IPS DF 6.9 (cell line): ENCODE data around the gene CSNK2A1.

ENCODE experiments used
- DNase-seq: peaks from one replicate; pipeline ENCODE4 v3.0.0-alpha.2; 2013; ENCODE audit warnings: low read depth, low spot score
- H3K27ac ChIP-seq: one replicate; pipeline ENCODE4 v1.5.1; 2013; ENCODE audit warnings: low read length, control low read depth
- H3K27me3 ChIP-seq: 2 replicates; pipeline ENCODE4 v1.6.1; 2013; ENCODE audit warnings: mild to moderate bottlenecking, low read length; ENCODE audit not compliant: control insufficient read depth, insufficient read depth
- H3K36me3 ChIP-seq: 2 replicates; pipeline ENCODE4 v1.6.1; 2013; ENCODE audit warnings: low read length; ENCODE audit not compliant: control insufficient read depth, insufficient read depth
- H3K4me1 ChIP-seq: 2 replicates; pipeline ENCODE4 v1.6.1; 2013; ENCODE audit warnings: low read length; ENCODE audit not compliant: control insufficient read depth, insufficient read depth
- H3K4me3 ChIP-seq: 2 replicates; pipeline ENCODE4 v1.5.1; 2013; ENCODE audit warnings: mild to moderate bottlenecking, low read length
- H3K9me3 ChIP-seq: 2 replicates; pipeline ENCODE4 v1.6.1; 2013; ENCODE audit warnings: low read length, inconsistent platforms; ENCODE audit not compliant: control insufficient read depth, insufficient read depth
- WGBS: extraction: QIAGEN DNeasy Blood & Tissue Kit; methylation state at CpG from one replicate; pipeline ENCODE4 v1.1.7; 2013; ENCODE audit warnings: mixed read lengths, missing lambda C conversion rate; ENCODE audit not compliant: insufficient read length, insufficient coverage; 5-methylcytosine and 5-hydroxymethylcytosine counted together

The CSNK2A1 gene

DNA sequence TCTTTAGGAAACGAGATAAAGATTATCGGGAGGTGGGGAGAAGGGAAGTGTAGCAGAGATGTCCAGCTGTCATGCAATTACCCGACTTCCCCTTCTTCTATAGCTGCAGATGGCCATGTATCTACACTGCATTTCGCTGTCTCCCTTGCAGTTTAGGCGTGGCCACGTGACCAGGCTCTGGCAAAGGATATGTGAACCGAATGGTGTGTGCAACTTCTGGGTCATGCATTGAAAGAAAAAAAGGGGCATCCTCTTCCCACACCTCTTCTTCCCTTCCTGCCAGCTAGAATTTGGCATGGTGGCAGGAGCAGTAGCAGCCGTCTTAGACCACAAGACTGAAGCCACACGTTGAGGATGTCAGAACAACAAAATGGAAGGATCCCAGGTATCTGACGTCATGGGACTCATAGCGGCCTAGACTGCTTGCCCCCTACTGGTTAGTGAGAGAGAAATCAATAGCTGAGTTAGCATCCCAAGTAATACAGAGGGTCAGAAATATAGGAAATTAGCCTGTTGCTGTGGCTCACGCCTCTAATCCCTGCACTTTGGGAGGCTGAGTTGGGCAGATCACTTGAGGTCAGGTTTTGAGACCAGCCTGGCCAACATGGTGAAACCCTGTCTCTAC lies 33.7 kb upstream of the CSNK2A1 start:
- Histone ChIP-seq H3K9me3 (no peaks in the 10 kb centered on the region), H3K27me3 (no peaks in the 10 kb centered on the region), H3K4me1 (peaks cover 9% of the 10 kb centered on the region), H3K36me3 (no peaks in the 10 kb centered on the region), H3K27ac (no peak overlapping the region), H3K4me3 (no peak overlapping the region)
- 100% methylated on average over 2 of the region's 12 CpGs for WGBS
- DNase-seq = no peak

DNA sequence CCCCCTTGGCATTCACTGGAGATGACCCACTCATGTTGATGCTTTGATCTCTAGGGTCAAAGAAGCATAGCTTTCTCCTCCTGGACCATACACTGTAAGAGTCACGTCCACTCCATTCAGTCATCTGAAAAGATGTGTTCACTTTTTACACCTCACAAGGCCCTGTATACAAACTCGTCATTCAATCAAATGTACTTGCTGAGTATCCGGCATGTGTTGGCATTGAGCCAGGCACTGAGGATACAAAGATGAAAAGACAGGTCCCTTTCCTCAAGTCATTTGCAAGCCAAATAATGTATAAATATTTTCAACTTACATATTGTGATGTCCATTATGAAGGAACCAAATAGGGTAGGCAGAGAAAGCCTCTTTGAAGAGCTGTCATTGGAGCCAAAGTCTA lies 32.6 kb upstream of the CSNK2A1 start:
- Histone ChIP-seq H3K27me3 (no peaks in the 10 kb centered on the region), H3K36me3 (no peaks in the 10 kb centered on the region), H3K27ac (no peak overlapping the region), H3K4me1 (peaks cover 9% of the 10 kb centered on the region), H3K9me3 (no peaks in the 10 kb centered on the region), H3K4me3 (no peak overlapping the region)
- no peak for DNase-seq
- WGBS = no CpG with 5 or more reads among the region's 3 CpGs

DNA sequence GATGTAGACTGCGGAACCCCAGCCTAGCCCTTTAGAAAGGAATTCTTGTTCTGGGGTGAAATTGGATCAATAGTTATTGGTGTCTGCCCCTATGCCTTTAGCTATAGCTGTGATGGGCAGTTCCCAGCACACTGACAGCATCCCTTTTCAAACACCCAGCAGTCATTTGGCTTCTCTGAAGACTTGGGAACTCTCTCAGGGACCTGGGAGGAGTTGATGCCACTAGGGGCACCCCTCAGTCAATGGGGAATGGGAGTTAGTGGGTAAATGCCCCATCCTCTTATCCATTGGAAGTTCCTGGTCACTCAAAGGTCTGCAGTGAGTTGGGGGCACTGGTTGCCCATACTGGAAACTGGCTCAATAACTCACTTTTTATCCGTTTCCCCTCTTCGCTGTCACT lies 31.6 kb upstream of the CSNK2A1 start:
- H3K36me3 ChIP-seq = no peaks in the 10 kb centered on the region
- no peak for DNase-seq
- H3K9me3 ChIP-seq = no peaks in the 10 kb centered on the region
- peaks cover 9% of the 10 kb centered on the region for H3K4me1 ChIP-seq
- no peak overlapping the region for H3K4me3 ChIP-seq
- H3K27me3 ChIP-seq = no peaks in the 10 kb centered on the region
- H3K27ac ChIP-seq = no peak overlapping the region
- WGBS = no CpG with 5 or more reads among the region's 3 CpGs

DNA sequence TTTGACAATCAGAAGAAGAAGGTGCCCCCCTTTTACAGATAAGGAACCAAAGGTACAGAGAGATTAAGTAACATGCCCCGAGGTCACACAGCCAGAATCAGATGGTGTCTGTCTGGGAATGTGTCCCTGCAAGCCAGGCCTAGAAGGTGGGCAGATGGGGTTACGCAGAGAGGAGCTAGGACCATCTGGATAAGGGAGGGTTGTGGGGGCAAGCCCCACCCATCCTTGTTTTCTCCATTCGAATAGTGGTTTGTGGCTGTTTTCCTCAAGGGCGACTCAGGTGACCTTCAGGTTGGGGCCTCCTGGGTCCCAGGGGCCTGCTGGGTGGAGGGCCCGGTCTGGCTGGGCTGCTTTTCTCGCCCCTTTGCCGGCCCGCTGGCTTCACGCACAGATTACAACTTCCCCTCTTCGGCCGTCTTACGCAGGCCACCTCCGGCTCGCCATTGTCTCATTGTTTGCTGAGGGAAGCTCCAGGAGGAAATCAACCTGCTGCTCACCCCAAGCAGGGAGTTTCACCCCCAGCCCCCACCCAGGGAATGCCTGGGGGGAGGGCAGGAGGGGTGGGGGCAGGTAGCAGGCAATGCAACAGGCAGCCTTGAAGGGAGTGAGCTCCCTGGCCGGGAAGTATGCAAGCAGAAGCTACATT lies 30.8 kb upstream of the CSNK2A1 start:
- Histone ChIP-seq H3K27me3 (no peaks in the 10 kb centered on the region), H3K36me3 (no peaks in the 10 kb centered on the region), H3K4me1 (peaks cover 9% of the 10 kb centered on the region), H3K27ac (no peak overlapping the region), H3K4me3 (no peak overlapping the region), H3K9me3 (no peaks in the 10 kb centered on the region)
- no peak for DNase-seq
- WGBS = no CpG with 5 or more reads among the region's 15 CpGs

DNA sequence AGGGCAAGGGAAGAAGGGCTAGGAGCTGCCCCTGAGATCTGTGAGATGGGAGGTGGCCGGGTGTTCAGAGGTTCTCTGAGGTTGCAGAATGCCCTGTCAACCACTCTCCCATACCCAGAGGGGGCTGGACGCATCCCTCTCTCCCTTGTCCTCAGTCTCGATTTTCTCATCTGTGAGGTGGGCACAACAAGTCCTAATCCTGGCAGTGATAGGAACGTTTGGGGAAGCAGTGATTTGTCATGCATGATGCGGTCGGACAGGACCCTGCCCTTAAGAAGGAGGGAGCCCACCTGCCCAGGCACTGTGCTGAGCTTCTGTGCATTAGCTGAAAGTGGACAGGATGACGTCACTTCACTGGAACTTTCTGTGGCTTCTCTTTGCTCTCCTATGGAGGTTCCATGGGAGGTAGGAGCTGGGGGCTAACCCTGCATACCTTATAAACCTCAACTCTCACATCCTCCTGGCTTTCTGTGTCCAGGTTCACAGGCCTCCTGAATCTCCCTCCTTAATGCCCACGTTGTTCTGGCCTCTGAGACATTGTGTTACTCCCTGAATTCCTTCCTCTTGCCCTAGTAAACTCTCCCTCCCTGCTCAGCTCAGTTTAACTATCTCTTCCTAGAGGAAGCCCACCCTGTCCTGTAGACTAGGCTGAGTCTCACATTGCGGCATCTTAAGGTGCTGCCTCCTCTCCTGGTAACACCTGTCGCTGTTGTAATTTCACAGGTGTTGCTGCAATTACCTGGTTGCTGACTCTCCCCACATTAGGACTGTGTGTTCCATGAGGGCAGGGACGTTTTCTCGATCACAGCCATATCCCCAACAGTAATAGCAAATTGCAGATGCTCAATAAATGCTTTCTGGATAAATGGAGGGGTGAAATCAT lies 30.1 kb upstream of the CSNK2A1 start:
- Histone ChIP-seq H3K9me3 (no peaks in the 10 kb centered on the region), H3K36me3 (no peaks in the 10 kb centered on the region), H3K4me3 (no peak overlapping the region), H3K27me3 (no peaks in the 10 kb centered on the region), H3K27ac (no peak overlapping the region), H3K4me1 (peaks cover 11% of the 10 kb centered on the region)
- DNase-seq = no peak
- no CpG with 5 or more reads among the region's 12 CpGs for WGBS

DNA sequence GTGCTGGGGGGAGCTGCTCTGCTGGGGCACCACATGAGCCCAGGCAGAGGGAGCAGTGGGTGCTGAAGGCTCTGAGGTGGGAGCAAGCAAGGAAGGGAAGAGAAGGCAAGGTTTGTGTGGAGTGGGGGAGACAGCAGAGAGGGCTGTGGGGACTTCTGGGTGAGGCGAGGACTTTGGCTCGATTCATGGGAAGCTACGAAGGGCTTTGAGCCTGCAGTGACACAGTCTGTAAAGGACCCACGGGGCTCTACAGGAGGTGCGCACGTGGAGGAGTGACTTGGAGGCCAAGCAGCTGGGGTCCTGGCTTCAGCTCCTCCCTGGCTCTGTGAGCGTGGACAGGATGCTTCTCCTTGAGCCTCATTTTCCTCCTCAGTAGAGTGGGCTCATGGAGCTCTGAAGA lies 29.1 kb upstream of the CSNK2A1 start:
- H3K4me1 ChIP-seq = peaks cover 12% of the 10 kb centered on the region
- no peak overlapping the region for H3K27ac ChIP-seq
- H3K4me3 ChIP-seq = no peak overlapping the region
- H3K27me3 ChIP-seq = no peaks in the 10 kb centered on the region
- no peaks in the 10 kb centered on the region for H3K9me3 ChIP-seq
- DNase-seq = no peak
- H3K36me3 ChIP-seq = no peaks in the 10 kb centered on the region
- no CpG with 5 or more reads among the region's 7 CpGs for WGBS

DNA sequence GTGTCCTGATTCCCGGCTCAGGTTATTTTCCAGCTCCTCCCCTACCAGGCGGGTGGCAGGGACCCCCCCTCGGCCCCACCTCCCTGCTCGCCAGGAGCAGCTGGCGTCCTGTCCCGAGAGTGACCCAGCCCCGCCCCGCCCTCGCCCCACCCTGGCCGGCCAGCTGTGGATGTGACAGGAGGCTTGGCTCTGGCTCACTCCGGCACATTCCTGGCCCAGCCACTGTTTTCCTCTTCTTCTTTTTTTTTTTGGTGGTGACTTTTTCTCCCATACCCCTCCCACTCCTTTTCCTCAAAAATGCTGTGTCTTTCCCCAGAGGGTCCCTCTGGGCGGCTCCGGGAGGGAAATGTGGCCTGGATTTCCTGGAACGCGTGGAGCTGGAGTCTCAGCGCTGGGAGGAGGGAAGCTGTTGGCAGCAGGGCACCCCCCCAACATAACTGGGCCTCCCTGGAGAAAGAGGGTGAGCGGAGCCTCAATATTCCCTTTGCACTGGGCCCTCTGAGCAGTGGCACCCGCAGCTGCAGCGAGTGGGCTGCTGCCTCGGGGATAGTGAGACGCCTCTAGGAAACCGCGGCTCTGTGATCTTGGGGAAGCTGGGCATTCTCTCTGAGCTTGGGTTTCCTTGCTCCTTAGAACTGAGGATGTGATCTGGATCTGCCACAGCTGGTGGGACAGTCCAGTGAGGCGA lies 28.3 kb upstream of the CSNK2A1 start:
- Histone ChIP-seq H3K4me3 (no peak overlapping the region), H3K4me1 (peaks cover 12% of the 10 kb centered on the region), H3K9me3 (no peaks in the 10 kb centered on the region), H3K27me3 (no peaks in the 10 kb centered on the region), H3K36me3 (no peaks in the 10 kb centered on the region), H3K27ac (no peak overlapping the region)
- WGBS = no CpG with 5 or more reads among the region's 24 CpGs
- DNase-seq = no peak

DNA sequence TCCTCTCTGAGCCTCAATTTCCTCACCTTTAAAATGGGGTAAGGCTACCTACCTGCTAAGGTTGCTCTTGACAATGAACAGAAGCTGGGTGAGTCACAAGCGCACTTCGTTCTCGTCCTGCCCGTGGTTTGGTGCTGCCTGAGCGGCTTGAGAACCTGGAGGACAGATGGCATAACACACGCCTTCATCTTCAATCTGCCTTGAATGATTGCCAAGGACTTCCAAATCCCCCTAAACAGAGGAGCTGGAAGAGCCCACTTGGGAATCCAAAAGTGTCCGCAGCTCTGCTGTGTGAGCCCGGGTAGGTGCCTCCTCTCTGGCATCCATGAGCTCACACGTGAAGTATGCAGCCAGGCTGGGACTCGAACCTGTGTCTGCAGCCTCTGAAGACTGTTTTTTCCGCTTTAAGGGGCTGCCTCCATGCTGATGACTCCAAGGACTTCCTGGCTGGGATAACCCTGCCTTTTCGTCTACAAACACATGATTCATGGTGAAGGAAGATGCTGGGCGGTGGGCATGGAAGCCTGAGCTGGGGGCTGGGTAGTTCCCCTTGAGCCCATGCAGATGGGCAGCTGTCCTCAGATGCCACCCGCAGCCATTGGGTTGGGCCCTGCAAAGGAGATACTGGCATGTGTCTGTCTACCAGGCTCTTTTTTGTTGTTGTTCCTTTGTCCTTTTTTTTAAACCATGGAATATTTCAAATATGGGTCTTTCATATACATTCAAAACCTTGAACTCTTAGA lies 25.3 kb upstream of the CSNK2A1 start:
- Histone ChIP-seq H3K4me3 (no peak overlapping the region), H3K4me1 (peaks cover 2% of the 10 kb centered on the region), H3K36me3 (no peaks in the 10 kb centered on the region), H3K9me3 (no peaks in the 10 kb centered on the region), H3K27me3 (no peaks in the 10 kb centered on the region), H3K27ac (no peak overlapping the region)
- WGBS = no CpG with 5 or more reads among the region's 14 CpGs
- no peak for DNase-seq

DNA sequence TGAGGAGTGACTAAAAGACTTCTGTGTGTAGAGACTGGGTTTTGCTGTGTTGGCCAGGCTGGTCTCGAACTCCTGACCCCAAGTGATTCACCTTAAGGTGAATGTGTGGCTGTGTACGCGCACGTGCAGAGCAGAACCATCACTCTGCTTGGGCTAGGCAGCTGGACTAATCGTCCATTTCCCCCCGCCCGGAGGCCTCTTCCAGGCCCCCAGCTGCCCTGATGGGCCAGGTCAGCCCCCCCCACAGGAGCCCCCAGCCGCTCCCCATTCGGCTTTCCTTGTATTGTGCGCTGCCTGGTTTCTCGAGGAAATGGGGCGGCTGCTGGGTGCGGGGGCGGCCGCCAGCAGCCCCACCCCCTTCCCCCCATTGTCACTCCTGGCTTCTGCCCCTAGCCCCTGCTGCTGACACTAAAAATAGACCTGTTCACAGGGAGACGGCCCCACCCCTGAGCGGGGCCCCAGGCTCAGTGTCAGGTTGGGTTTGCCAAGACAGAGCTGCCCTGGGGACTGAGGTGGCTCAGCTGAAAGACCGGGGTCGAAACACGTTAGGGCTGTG lies 24.6 kb upstream of the CSNK2A1 start:
- Histone ChIP-seq H3K27ac (no peak overlapping the region), H3K27me3 (no peaks in the 10 kb centered on the region), H3K36me3 (no peaks in the 10 kb centered on the region), H3K9me3 (no peaks in the 10 kb centered on the region), H3K4me3 (no peak overlapping the region), H3K4me1 (peaks cover 2% of the 10 kb centered on the region)
- DNase-seq = no peak
- WGBS = no CpG with 5 or more reads among the region's 20 CpGs
